ENCODE data around the gene AKAP6.

GRCh38 chr14:32300136-32300535 lies 29.0 kb upstream of the AKAP6 start:
- TF ChIP-seq, protein P1, sequence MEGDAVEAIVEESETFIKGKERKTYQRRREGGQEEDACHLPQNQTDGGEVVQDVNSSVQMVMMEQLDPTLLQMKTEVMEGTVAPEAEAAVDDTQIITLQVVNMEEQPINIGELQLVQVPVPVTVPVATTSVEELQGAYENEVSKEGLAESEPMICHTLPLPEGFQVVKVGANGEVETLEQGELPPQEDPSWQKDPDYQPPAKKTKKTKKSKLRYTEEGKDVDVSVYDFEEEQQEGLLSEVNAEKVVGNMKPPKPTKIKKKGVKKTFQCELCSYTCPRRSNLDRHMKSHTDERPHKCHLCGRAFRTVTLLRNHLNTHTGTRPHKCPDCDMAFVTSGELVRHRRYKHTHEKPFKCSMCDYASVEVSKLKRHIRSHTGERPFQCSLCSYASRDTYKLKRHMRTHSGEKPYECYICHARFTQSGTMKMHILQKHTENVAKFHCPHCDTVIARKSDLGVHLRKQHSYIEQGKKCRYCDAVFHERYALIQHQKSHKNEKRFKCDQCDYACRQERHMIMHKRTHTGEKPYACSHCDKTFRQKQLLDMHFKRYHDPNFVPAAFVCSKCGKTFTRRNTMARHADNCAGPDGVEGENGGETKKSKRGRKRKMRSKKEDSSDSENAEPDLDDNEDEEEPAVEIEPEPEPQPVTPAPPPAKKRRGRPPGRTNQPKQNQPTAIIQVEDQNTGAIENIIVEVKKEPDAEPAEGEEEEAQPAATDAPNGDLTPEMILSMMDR (conservative IDR thresholded peaks at IDR 0.05; ENCODE audit: low read depth in 2 of 2) = no peak
- TF ChIP-seq CREB1 (CRISPR knock-in tag; IDR thresholded peaks at IDR 0.05; ENCODE audit: low read depth) (no peak), POLR2AphosphoS5 (IDR thresholded peaks at IDR 0.05; ENCODE audit: low read depth) (no peak), EZH2 (IDR thresholded peaks at IDR 0.05; ENCODE audit: low read depth, unreplicated experiment) (no peak), EZH2phosphoT487 (IDR thresholded peaks at IDR 0.05; ENCODE audit: unreplicated experiment) (no peak), STAT1 (IDR thresholded peaks at IDR 0.05; ENCODE audit: unreplicated experiment) (no peak), REST (IDR thresholded peaks at IDR 0.05; ENCODE audit: unreplicated experiment) (no peak), JUNB (IDR thresholded peaks at IDR 0.05; ENCODE audit: unreplicated experiment) (no peak), ZNF114 (CRISPR knock-in tag; IDR thresholded peaks at IDR 0.05) (no peak)

Data from GM23338 (cell line).